B cell (primary cell): ENCODE results near the gene TSHZ3. TPM values are rescaled to one million over a fixed set of nuclear protein-coding genes. Genes with fewer than 3 reads are reported as not detected.

Experiments used
- ATAC-seq: fragments of 200-7000 bp; cut with Tn5 transposase; one replicate; pipeline ENCODE4 v1.10.0; 2021; ENCODE audit warnings: low read depth, mild to moderate bottlenecking, moderate number of reproducible peaks, moderate library complexity
- CTCF ChIA-PET: fragments of 350-600 bp; sonication (Branson Sonifier 250); formaldehyde crosslinking; loops from one replicate; lab custom pipeline; 2021; ENCODE audit warnings: antibody characterized with exemption, inconsistent platforms; lab: Charles Lee
- POLR2A ChIA-PET: fragments of 350-600 bp; sonication (Branson Sonifier 250); formaldehyde crosslinking; loops from one replicate; lab custom pipeline; 2021; ENCODE audit warnings: antibody characterized with exemption; lab: Charles Lee
- DNase-seq: peaks from one replicate; pipeline ENCODE4 v3.0.0; 2013
- H2AFZ ChIP-seq: 2 replicates; pipeline ENCODE4 v1.6.1; 2012; ENCODE audit warnings: mild to moderate bottlenecking, low read depth, low read length; ENCODE audit not compliant: insufficient read depth, poor library complexity, severe bottlenecking
- H3K27ac ChIP-seq, 2 donors: 1 replicate in 1 of 2; 2 replicates in 1 of 2; pipeline ENCODE4 v1.5.1; 2012 to 2013; ENCODE audit warnings: low read length in 2 of 2, mild to moderate bottlenecking in 2 of 2, moderate library complexity in 1 of 2
- H3K27me3 ChIP-seq, 4 experiments: fragments of 200-600 bp in 1 of 4; sonication (generic) in 1 of 4; replicated peaks in 1 of 4; 1 replicate in 2 of 4; 2 replicates in 2 of 4; pipeline versions ENCODE4 v1.6.1 to v1.7.0; 2013 to 2016; ENCODE audit warnings: low read length in 3 of 4, mild to moderate bottlenecking in 2 of 4, mixed read lengths in 1 of 4, moderate library complexity in 1 of 4; ENCODE audit not compliant: insufficient read depth in 4 of 4, control insufficient read depth in 3 of 4; ENCODE audit errors: control extremely low read depth in 1 of 4
- H3K36me3 ChIP-seq, 2 experiments: replicated peaks in 1 of 2; 1 replicate in 1 of 2; 2 replicates in 1 of 2; pipeline versions ENCODE4 v1.6.1 to v1.7.1; 2013; ENCODE audit warnings: low read length in 1 of 2; ENCODE audit not compliant: insufficient read depth in 2 of 2, control insufficient read depth in 1 of 2; ENCODE audit errors: control extremely low read depth in 1 of 2, extremely low read depth in 1 of 2
- H3K4me1 ChIP-seq, 2 donors: fragments of 200-600 bp in 1 of 2; sonication (generic) in 1 of 2; 1 replicate in 1 of 2; 2 replicates in 1 of 2; pipeline versions ENCODE4 v1.5.1 to v1.6.1; 2013 to 2017; ENCODE audit warnings: low read length in 2 of 2; ENCODE audit not compliant: control insufficient read depth in 2 of 2, insufficient read depth in 2 of 2
- H3K4me2 ChIP-seq: replicated peaks from 2 replicates; pipeline ENCODE3; 2012; ENCODE audit warnings: mild to moderate bottlenecking, low read depth, low read length; ENCODE audit not compliant: poor library complexity, severe bottlenecking
- H3K4me3 ChIP-seq, 5 experiments: fragments of 200-600 bp in 1 of 5; sonication (generic) in 1 of 5; 1 replicate in 3 of 5; 2 replicates in 2 of 5; pipeline versions ENCODE4 v1.5.1 to v1.7.0; 2011 to 2016; ENCODE audit warnings: low read length in 4 of 5, mild to moderate bottlenecking in 4 of 5, low read depth in 2 of 5, control low read depth in 1 of 5, moderate library complexity in 1 of 5; ENCODE audit not compliant: insufficient read depth in 1 of 5; ENCODE audit errors: control extremely low read depth in 1 of 5, extremely low read depth in 1 of 5
- H3K79me2 ChIP-seq: fragments of 200-600 bp; sonication (generic); one replicate; pipeline ENCODE4 v1.6.0; 2016; ENCODE audit warnings: low read length; ENCODE audit not compliant: control insufficient read depth, insufficient read depth
- H3K9ac ChIP-seq: fragments of 200-600 bp; sonication (generic); 2 replicates; pipeline ENCODE4 v1.6.1; 2017; ENCODE audit warnings: mild to moderate bottlenecking, low read length, moderate library complexity
- H3K9me3 ChIP-seq, 3 donors: one replicate each; pipeline versions ENCODE4 v1.6.1 to v1.7.1; 2013; ENCODE audit warnings: low read length in 2 of 3; ENCODE audit not compliant: control insufficient read depth in 2 of 3, insufficient read depth in 1 of 3; ENCODE audit errors: control extremely low read depth in 1 of 3
- H4K20me1 ChIP-seq: 2 replicates; pipeline ENCODE4 v1.6.0; 2012; ENCODE audit warnings: mild to moderate bottlenecking, low read length; ENCODE audit not compliant: insufficient read depth, control insufficient read depth, poor library complexity, severe bottlenecking
- H3K27ac Mint-ChIP-seq: one replicate; pipeline ENCODE4 v1.8.0; 2021; ENCODE audit warnings: mixed read lengths
- H3K27me3 Mint-ChIP-seq: one replicate; pipeline ENCODE4 v1.8.0; 2021; ENCODE audit warnings: mixed read lengths
- H3K4me1 Mint-ChIP-seq: one replicate; pipeline ENCODE4 v1.8.0; 2021; ENCODE audit warnings: mixed read lengths
- H3K4me3 Mint-ChIP-seq: one replicate; pipeline ENCODE4 v1.8.0; 2021; ENCODE audit warnings: mixed read lengths
- H3K9me3 Mint-ChIP-seq: one replicate; pipeline ENCODE4 v1.8.0; 2022; ENCODE audit warnings: mixed read lengths; ENCODE audit not compliant: insufficient read depth
- CTCF ChIP-seq: fragments of 200-600 bp; IDR thresholded peaks from one replicate; pipeline ENCODE4 v1.8.0; 2022; ENCODE audit warnings: antibody characterized with exemption, mild to moderate bottlenecking
- EZH2 ChIP-seq: IDR thresholded peaks from 2 replicates; pipeline ENCODE4 v1.6.1; 2012; ENCODE audit warnings: borderline replicate concordance, low read depth, mild to moderate bottlenecking, moderate library complexity, low read length; ENCODE audit not compliant: insufficient read depth, poor library complexity, severe bottlenecking
- WGBS: methylation state at CpG from one replicate; pipeline ENCODE4 v1.1.5; 2013; ENCODE audit warnings: missing lambda C conversion rate; ENCODE audit not compliant: insufficient coverage; 5-methylcytosine and 5-hydroxymethylcytosine counted together
- intact Hi-C: fragments of 100-400 bp; cut with micrococcal nuclease; formaldehyde crosslinking; loops from one replicate; pipeline ENCODE4 v1.10.0; 2022
- polyA plus RNA-seq: library from polyadenylated mRNA; depleted of rRNA; stranded (reverse); fragments of >200 nt; gene quantifications from 2 replicates; pipeline ENCODE4 v1.2.3, GENCODE V29; 2012
- total RNA-seq, 2 donors: library from RNA; stranded (reverse); fragments of 120-200 nt in 1 of 2; gene quantifications; 1 replicate in 1 of 2; 2 replicates in 1 of 2; pipeline versions ENCODE4 v1.2.3 to v1.2.4, GENCODE V29; 2013 to 2022

The TSHZ3 gene
- total and polyA plus RNA-seq, 2 donors (not counting 1 experiment from before 2014, with no cell fraction given), result 0.03 to 0.34 TPM

GRCh38 chr19:31397308-31397707 is 48.1 kb upstream of the TSHZ3 start:
- Histone ChIP-seq H2AFZ (no peak overlapping the region), H3K4me1 (no peaks in the 10 kb centered on the region), H3K9me3 (peaks cover 0 to 11% (median 0%) of the 10 kb centered on the region in 3 donors), H3K27ac (no peak overlapping the region), H3K36me3 (no peaks in the 10 kb centered on the region), H4K20me1 (no peaks in the 10 kb centered on the region), H3K4me3 (no peak overlapping the region), H3K27me3 (no peaks in the 10 kb centered on the region), H3K79me2 (no peaks in the 10 kb centered on the region), H3K9ac (no peak overlapping the region), H3K4me2 (no peak overlapping the region)
- Mint-ChIP-seq H3K4me3 (no peak overlapping the region), H3K4me1 (no peaks in the 10 kb centered on the region), H3K9me3 (peaks cover 3% of the 10 kb centered on the region), H3K27ac (no peak overlapping the region), H3K27me3 (no peaks in the 10 kb centered on the region)
- ChIA-PET POLR2A (no interaction called here), CTCF (no interaction called here)
- intact Hi-C loops, result no loop called here
- DNase-seq (no peak), ATAC-seq (no peak)
- WGBS, result 91% methylated on average over 2 of the region's 2 CpGs
- TF ChIP-seq CTCF (no peak), EZH2 (no peak)

- H3K27ac ChIP-seq, result no peak overlapping the region
- POLR2A ChIA-PET, result no interaction called here
- H3K4me2 ChIP-seq, result no peak overlapping the region
- no peaks in the 10 kb centered on the region for H3K4me1 ChIP-seq
- H2AFZ ChIP-seq, result no peak overlapping the region
- no peak overlapping the region for H3K4me3 ChIP-seq
- WGBS, result no CpG with 5 or more reads among the region's 5 CpGs
- no peak overlapping the region for H3K9ac ChIP-seq
- DNase-seq (no peak), ATAC-seq (no peak)
- H3K9me3 Mint-ChIP-seq, result peaks cover 3% of the 10 kb centered on the region
- no peaks in the 10 kb centered on the region for H3K27me3 ChIP-seq
- peaks cover 0 to 24% (median 0%) of the 10 kb centered on the region in 3 donors for H3K9me3 ChIP-seq
- H3K4me1 Mint-ChIP-seq, result no peaks in the 10 kb centered on the region
- intact Hi-C loops, result no loop called here
- no peaks in the 10 kb centered on the region for H3K27me3 Mint-ChIP-seq
- no peak overlapping the region for H3K4me3 Mint-ChIP-seq
- no peaks in the 10 kb centered on the region for H4K20me1 ChIP-seq
- no peak overlapping the region for H3K27ac Mint-ChIP-seq
- no peaks in the 10 kb centered on the region for H3K79me2 ChIP-seq
- TF ChIP-seq EZH2 (no peak), CTCF (no peak)
- CTCF ChIA-PET, result no interaction called here
- H3K36me3 ChIP-seq, result no peaks in the 10 kb centered on the region
Measured at GRCh38 chr19:31392464-31392863, 43.2 kb upstream of the TSHZ3 start.
